GM21360 (cell line): Measurements from ENCODE around the gene MYLK3.

ENCODE experiments used
- ATAC-seq: cut with Tn5 transposase; IDR thresholded peaks from one replicate; pipeline ENCODE4 v1.9.1; 2021; ENCODE audit warnings: mild to moderate bottlenecking, moderate library complexity; ENCODE audit not compliant: unreplicated experiment

Gene MYLK3

DNA sequence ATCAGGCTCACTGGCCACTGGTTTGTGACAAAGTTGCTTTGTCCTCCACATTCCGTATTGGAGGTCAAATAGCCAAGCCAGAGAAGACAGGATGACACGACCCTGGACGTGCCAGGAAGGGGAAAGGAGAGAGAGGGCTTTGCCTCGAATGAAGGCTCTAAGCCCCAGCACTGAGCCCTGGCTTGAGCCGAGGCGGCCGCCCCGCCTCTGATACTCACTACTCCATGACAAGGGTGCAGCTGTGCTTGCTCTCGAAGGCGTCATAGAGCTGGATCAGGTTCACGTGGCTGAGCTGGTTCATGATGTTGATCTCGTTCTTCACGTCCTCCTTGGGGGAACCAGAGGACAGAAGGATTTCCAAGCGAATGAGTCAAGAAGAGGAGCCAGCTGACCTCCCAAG is 19.3 kb downstream of the MYLK3 start:
- no peak for ATAC-seq

GRCh38 chr16:46727630-46728029 is 20.5 kb downstream of the MYLK3 start:
- ATAC-seq: no peak

DNA sequence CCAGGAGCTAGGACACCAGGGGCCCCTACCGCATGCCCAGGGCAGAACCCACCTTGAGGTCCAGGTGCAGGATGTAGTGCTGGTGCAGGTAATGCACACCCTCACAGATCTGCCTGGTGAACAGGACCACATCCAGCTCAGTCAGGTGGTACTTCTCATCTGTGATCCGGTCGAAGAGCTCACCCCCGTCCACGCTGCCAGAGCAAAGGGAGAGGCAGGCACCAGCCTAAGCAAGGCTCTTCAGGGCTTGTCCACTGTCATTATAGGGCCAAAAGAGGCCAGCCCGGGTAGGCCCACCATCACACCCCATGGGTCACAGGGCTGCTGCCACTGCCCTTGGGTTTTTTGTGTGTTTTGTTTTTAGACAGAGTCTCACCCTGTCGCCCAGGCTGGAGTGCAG is 21.0 kb downstream of the MYLK3 start:
- ATAC-seq: no peak

- ATAC-seq: no peak
Observed at GRCh38 chr16:46721885-46722284, 26.3 kb downstream of the MYLK3 start.

GRCh38 chr16:46720619-46721018 is 27.5 kb downstream of the MYLK3 start:
- ATAC-seq: no peak

- no peak for ATAC-seq
Observed at GRCh38 chr16:46719528-46719927, 28.6 kb downstream of the MYLK3 start.

DNA sequence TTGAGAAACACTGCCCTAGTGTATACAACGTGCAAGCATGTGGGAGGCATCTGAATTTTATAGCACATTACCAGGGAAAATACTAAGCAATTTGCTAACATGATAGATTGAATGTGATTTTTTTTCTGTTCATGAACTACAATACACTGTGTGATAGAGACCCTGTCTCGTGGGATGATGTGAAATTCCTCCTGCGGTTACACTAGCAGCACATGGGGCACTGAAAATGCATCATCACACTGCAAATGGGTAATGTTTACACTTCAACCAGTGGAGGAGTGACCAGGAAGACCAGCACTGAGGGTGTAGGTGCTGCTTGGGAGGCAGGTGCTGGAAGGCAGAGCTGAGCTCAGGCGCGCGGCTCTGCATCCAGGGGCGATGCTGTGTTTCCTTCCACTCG is 29.9 kb downstream of the MYLK3 start:
- ATAC-seq: no peak

DNA sequence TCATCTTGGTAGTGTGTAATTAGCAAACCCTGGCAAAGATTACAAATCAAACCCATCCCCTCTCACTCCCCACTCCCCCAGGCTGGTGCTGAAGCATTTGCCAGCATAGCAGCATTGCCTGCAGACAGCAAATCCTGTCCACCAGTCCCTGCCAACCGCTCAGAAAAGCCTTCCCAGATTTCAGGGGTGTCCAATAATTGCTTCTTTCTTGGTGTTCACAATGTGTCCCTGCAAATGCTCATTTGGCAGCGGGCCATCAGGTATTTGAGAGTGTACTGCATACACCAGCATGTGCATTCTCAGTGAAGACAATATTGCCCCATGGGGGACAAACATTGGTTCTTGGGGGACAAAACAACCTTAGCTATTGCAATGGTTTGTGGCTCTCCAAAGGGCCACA is 30.5 kb downstream of the MYLK3 start:
- no peak for ATAC-seq

DNA sequence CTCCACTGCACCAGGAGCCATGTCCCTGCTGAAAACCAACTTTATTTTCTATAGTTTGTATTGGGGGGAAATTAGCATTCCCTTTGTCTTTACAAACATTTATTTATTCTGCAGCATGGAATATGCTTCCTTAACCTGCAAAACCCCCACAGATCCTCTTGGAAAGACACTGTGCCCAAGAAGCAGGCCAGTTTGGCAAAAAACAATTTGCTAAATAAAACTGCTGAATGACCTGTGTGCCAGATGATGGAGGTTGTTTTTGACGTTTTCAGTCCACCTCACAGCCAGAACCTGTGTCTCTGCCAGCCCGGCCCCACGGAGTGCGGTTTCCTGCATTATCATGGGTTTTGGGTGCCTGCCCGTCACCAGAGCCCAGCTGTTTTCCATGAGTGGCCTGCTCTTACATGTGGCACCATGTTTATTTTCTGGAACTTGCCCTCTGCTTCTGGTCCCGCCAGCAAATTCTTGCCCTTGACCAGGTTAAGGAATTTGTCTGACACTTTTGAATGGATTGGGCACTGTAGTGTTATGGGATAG is 32.3 kb downstream of the MYLK3 start:
- ATAC-seq: no peak

DNA sequence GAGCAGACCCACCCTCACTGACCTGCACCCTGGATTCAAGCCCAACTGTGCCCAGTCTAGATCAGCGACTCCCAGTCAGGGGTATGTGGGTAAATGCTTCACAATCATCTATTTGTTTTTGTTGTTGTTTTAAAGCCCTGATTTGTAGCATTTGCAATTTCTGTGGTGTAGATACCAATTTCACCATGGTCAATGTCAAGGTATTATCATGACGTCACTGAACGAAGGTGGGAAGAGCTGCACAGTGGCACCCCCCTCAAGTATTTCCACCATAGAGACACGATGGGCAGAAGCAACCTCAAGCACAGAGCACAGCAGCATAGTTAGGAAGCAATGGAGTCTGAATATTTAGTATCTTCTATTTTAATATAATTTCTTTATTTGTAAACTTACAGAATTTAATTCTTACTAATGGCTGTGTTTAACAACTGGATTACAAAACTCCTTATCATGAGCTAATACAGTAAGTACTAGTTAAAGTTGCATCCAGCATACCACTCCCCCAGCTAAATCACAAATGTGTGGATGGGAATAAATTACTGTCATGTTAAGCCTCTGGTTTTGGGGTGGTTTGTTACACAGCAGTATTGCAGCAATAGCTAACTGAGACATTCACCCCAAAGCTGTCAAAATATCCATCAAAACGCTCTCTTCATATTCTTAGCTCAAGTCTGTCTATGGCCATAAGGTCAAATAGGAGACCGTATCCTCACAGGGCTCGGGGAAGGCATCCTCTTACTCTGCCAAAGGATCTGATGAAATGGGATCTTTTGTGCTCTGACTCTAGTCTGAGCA is 33.1 kb downstream of the MYLK3 start:
- no peak for ATAC-seq

- no peak for ATAC-seq
Observed at GRCh38 chr16:46713634-46714033, 34.5 kb downstream of the MYLK3 start.

DNA sequence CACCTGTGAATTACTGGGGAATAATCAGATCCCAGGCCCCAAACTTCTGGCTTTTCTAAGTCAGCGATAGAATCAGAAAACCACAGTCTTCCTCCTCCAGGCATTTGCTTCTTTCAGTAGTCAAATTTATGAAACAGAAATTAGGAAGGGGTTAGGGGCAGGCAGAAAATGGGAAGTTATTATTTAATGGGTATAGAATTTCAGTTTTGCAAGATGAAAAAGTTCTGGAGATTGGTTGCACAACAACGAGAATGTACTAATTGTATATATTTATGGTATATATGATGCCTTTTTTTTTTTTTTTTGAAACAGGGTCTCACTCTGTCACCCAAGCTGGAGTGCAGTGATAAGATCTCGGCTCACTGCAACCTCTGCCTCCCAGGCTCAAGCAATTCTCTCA is 35.2 kb downstream of the MYLK3 start:
- ATAC-seq: no peak

GRCh38 chr16:46711106-46712058 is 36.8 kb downstream of the MYLK3 start:
- ATAC-seq: no peak

DNA sequence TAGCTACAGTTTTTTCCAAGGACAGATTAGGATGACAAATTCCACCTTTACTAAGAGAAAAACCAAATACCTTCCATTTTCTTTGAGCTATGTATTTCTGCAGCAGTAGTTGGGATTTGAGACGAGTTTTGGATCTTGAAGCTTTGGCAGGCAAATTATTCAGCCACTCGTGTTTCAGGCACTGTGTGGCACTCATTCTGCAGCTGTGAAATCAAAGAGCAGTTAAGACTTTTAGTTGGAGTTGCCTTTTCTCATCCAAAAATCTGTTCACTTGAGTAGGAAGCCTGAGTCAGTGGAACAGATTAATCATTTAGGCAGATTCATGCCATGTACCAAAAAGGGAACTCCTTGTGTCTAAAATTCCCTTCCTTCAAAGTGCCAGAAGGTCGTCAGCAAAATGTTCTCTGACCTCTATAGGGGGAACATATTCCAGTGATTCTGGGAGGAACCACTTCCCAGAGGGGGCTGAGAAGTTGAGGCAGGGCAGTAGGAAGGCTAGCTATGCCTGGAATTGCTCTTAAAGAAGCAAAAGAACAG is 38.6 kb downstream of the MYLK3 start:
- no peak for ATAC-seq

- ATAC-seq: no peak
Observed at GRCh38 chr16:46706642-46707041, 41.5 kb downstream of the MYLK3 start.

DNA sequence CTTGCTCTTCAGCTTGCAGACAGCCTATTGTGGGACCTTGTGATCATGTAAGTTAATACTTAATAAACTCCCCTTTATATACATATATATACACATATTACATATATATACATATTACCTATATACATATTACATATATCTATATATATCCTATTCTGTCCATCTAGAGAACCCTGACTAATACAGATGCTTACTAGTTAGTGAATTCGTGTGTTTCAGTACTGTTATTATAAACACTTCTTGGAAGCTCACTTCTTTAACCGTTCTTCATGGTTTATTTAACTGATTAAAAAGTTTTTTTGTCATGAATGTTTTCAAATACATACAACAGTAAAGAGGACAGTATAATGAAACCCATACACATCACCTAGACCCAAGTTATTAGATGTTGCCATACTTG is 46.1 kb downstream of the MYLK3 start:
- no peak for ATAC-seq

- no peak for ATAC-seq
Observed at GRCh38 chr16:46701615-46702014, 46.5 kb downstream of the MYLK3 start.

GRCh38 chr16:46700048-46700447 is 48.1 kb downstream of the MYLK3 start:
- ATAC-seq: no peak

GRCh38 chr16:46696957-46697356 is 51.2 kb downstream of the MYLK3 start:
- no peak for ATAC-seq

GRCh38 chr16:46695937-46696336 is 52.2 kb downstream of the MYLK3 start:
- no peak for ATAC-seq

DNA sequence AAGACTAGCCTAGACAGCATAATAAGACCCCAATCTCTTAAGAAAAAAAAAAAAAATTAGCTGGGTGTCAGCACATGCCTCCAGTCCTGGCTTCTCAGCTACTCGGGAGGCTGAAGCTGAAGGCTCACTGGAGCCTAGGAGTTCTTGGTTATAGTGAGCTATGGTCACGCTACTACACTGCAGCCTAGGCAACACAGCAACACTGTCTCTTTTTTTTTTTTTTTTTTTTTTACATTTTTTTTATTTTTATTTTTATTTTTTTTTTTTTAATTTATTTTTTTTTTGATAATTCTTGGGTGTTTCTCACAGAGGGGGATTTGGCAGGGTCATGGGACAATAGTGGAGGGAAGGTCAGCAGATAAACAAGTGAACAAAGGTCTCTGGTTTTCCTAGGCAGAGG is 54.5 kb downstream of the MYLK3 start:
- no peak for ATAC-seq
